Midbrain (tissue), 1 donor: Measurements from ENCODE around the gene TTLL7.
"Not testable (repeated sequence)": the region's sequence is repeated elsewhere in the genome, so short reads cannot be mapped to it uniquely, and the experiment has no call there.

Experiments
- DNase-seq: peaks from one replicate; lab custom pipeline; 2025; lab: John Stamatoyannopoulos, UW

The TTLL7 gene

GRCh38 chr1:83929184-83929583, 69.7 kb downstream of the TTLL7 start:
- DNase-seq, result no peak

- DNase-seq, result no peak
Observed at GRCh38 chr1:83928396-83928795, 70.5 kb downstream of the TTLL7 start.

GRCh38 chr1:83927701-83928100, 71.2 kb downstream of the TTLL7 start:
- DNase-seq, result no peak

- DNase-seq, result no peak
Observed at GRCh38 chr1:83927061-83927460, 71.9 kb downstream of the TTLL7 start.

- no peak for DNase-seq
Observed at GRCh38 chr1:83923553-83923952, 75.4 kb downstream of the TTLL7 start.

- DNase-seq, result no peak
Observed at GRCh38 chr1:83922431-83922830, 76.5 kb downstream of the TTLL7 start.

- no peak for DNase-seq
Observed at GRCh38 chr1:83920320-83920719, 78.6 kb downstream of the TTLL7 start.

GRCh38 chr1:83919872-83920271, 79.1 kb downstream of the TTLL7 start:
- no peak for DNase-seq

- DNase-seq, result no peak
Observed at GRCh38 chr1:83918688-83919285, 80.1 kb downstream of the TTLL7 start.

- no peak for DNase-seq
Observed at GRCh38 chr1:83917959-83918358, 81.0 kb downstream of the TTLL7 start.

- not testable (repeated sequence) for DNase-seq
Observed at GRCh38 chr1:83916094-83916493, 82.8 kb downstream of the TTLL7 start.

- DNase-seq, result no peak
Observed at GRCh38 chr1:83912876-83913275, 86.1 kb downstream of the TTLL7 start.

GRCh38 chr1:83910461-83910860, 88.5 kb downstream of the TTLL7 start:
- no peak for DNase-seq

GRCh38 chr1:83909687-83910086, 89.2 kb downstream of the TTLL7 start:
- DNase-seq, result no peak

GRCh38 chr1:83905315-83905907, 93.5 kb downstream of the TTLL7 start:
- DNase-seq, result peak; percentile 23

GRCh38 chr1:83901547-83902155, 97.3 kb downstream of the TTLL7 start:
- DNase-seq, result no peak

GRCh38 chr1:83900524-83900923, 98.4 kb downstream of the TTLL7 start:
- no peak for DNase-seq

- DNase-seq, result no peak
Observed at GRCh38 chr1:83897516-83897915, 101.4 kb downstream of the TTLL7 start.

GRCh38 chr1:83896299-83896698, 102.6 kb downstream of the TTLL7 start:
- DNase-seq, result no peak

- no peak for DNase-seq
Observed at GRCh38 chr1:83889707-83890106, 109.2 kb downstream of the TTLL7 start.

GRCh38 chr1:83887483-83887882, 111.4 kb downstream of the TTLL7 start:
- DNase-seq, result no peak

GRCh38 chr1:83883979-83884378, 115.0 kb downstream of the TTLL7 start:
- DNase-seq, result no peak

- DNase-seq, result no peak
Observed at GRCh38 chr1:83882906-83883305, 116.0 kb downstream of the TTLL7 start.

- DNase-seq, result no peak
Observed at GRCh38 chr1:83872515-83872914, 126.4 kb downstream of the TTLL7 start.
